OCI-LY3 (cell line): ENCODE measurements around the gene GRIK2.

Source experiments
- H2AFZ ChIP-seq: fragments of 200-600, 300-600 bp; shearing (Covaris generic); 2 replicates; pipeline ENCODE4 v1.6.0; 2014; ENCODE audit warnings: antibody characterized with exemption, low read depth, low read length
- H3K27ac ChIP-seq: fragments of 200-600, 300-600 bp; sonication (generic); 2 replicates; pipeline ENCODE4 v1.5.1; 2014; ENCODE audit warnings: mild to moderate bottlenecking, low read length, moderate library complexity, mixed read lengths
- H3K27me3 ChIP-seq: fragments of 200-600, 300-600 bp; sonication (generic); 2 replicates; pipeline ENCODE4 v1.6.1; 2014; ENCODE audit warnings: low read depth, low read length, mixed read lengths
- H3K36me3 ChIP-seq: fragments of 200-600, 300-600 bp; sonication (generic); replicated peaks from 2 replicates; pipeline ENCODE3; 2014; ENCODE audit warnings: low read depth, low read length, mixed read lengths
- H3K4me1 ChIP-seq: fragments of 300-600, 200-600 bp; sonication (generic); 2 replicates; pipeline ENCODE4 v1.6.1; 2014; ENCODE audit warnings: low read length, mixed read lengths
- H3K4me2 ChIP-seq: fragments of 200-600, 300-600 bp; sonication (generic); 2 replicates; pipeline ENCODE4 v1.6.1; 2014; ENCODE audit warnings: low read length, mixed read lengths
- H3K4me3 ChIP-seq: fragments of 300-600, 200-600 bp; sonication (generic); 2 replicates; pipeline ENCODE4 v1.5.1; 2014; ENCODE audit warnings: antibody characterized with exemption, mild to moderate bottlenecking, low read length, moderate library complexity
- H3K79me2 ChIP-seq: fragments of 300-600, 200-600 bp; shearing (Covaris generic); 2 replicates; pipeline ENCODE4 v1.6.1; 2014; ENCODE audit warnings: mild to moderate bottlenecking, low read length, mixed read lengths
- H3K9ac ChIP-seq: fragments of 300-600, 200-600 bp; shearing (Covaris generic); 2 replicates; pipeline ENCODE4 v1.6.0; 2014; ENCODE audit warnings: mild to moderate bottlenecking, low read length, moderate library complexity
- H3K9me3 ChIP-seq: fragments of 200-600, 300-600 bp; shearing (Covaris generic); 2 replicates; pipeline ENCODE4 v1.6.1; 2014; ENCODE audit warnings: low read length, mixed read lengths; ENCODE audit not compliant: insufficient read depth
- H4K20me1 ChIP-seq: fragments of 200-600, 300-600 bp; sonication (generic); 2 replicates; pipeline ENCODE4 v1.6.1; 2016; ENCODE audit warnings: low read length, mixed read lengths; ENCODE audit not compliant: insufficient read depth
- CTCF ChIP-seq: fragments of 200-600, 300-600 bp; sonication (generic); IDR thresholded peaks from 2 replicates; pipeline ENCODE4 v1.5.1; 2014; ENCODE audit warnings: antibody characterized with exemption, low read length, low read depth
- EZH2phosphoT487 ChIP-seq: fragments of 200-600 bp; shearing (Covaris generic); IDR thresholded peaks from 2 replicates; pipeline ENCODE4 v1.6.1; 2018; ENCODE audit warnings: antibody characterized with exemption, mixed run types, low read depth

The GRIK2 gene

GRCh38 chr6:101803136-101803535 lies 409.6 kb downstream of the GRIK2 start:
- no peaks in the 10 kb centered on the region for H4K20me1 ChIP-seq
- no peaks in the 10 kb centered on the region for H3K36me3 ChIP-seq
- H2AFZ ChIP-seq: no peak overlapping the region; the same call in 1 of the 2 replicates
- TF ChIP-seq EZH2phosphoT487 (no peak), CTCF (no peak)
- no peak overlapping the region for H3K27ac ChIP-seq
- no peak overlapping the region for H3K4me3 ChIP-seq
- H3K27me3 ChIP-seq: no peaks in the 10 kb centered on the region
- no peaks in the 10 kb centered on the region for H3K79me2 ChIP-seq
- no peaks in the 10 kb centered on the region for H3K9me3 ChIP-seq
- no peak overlapping the region for H3K4me2 ChIP-seq
- H3K9ac ChIP-seq: no peak overlapping the region
- peaks cover 22% of the 10 kb centered on the region for H3K4me1 ChIP-seq

- Histone ChIP-seq H3K27me3 (no peaks in the 10 kb centered on the region), H3K4me3 (no peak overlapping the region), H3K4me1 (peaks cover 12% of the 10 kb centered on the region), H3K36me3 (no peaks in the 10 kb centered on the region), H2AFZ (no peak overlapping the region), H3K27ac (no peak overlapping the region), H3K9ac (no peak overlapping the region), H3K4me2 (no peak overlapping the region), H3K79me2 (no peaks in the 10 kb centered on the region), H4K20me1 (no peaks in the 10 kb centered on the region), H3K9me3 (no peaks in the 10 kb centered on the region)
- no peak for TF ChIP-seq EZH2phosphoT487
- TF ChIP-seq CTCF: no peak
Observed at GRCh38 chr6:101806241-101806640, 412.7 kb downstream of the GRIK2 start.

GRCh38 chr6:101811108-101811507 lies 417.6 kb downstream of the GRIK2 start:
- H3K9me3 ChIP-seq: no peaks in the 10 kb centered on the region
- H3K9ac ChIP-seq: no peak overlapping the region
- H3K27ac ChIP-seq: no peak overlapping the region
- TF ChIP-seq CTCF: no peak
- TF ChIP-seq EZH2phosphoT487: no peak
- no peak overlapping the region for H2AFZ ChIP-seq
- H3K4me2 ChIP-seq: no peak overlapping the region
- no peaks in the 10 kb centered on the region for H3K36me3 ChIP-seq
- no peaks in the 10 kb centered on the region for H4K20me1 ChIP-seq
- no peaks in the 10 kb centered on the region for H3K27me3 ChIP-seq
- H3K4me1 ChIP-seq: peaks cover 3% of the 10 kb centered on the region; the same call in 1 of the 2 replicates
- H3K4me3 ChIP-seq: no peak overlapping the region
- no peaks in the 10 kb centered on the region for H3K79me2 ChIP-seq

- no peaks in the 10 kb centered on the region for H4K20me1 ChIP-seq
- TF ChIP-seq CTCF: no peak
- no peak for TF ChIP-seq EZH2phosphoT487
Observed at GRCh38 chr6:101816716-101817115, 423.2 kb downstream of the GRIK2 start.

More at GRCh38 chr6:101816716-101817115, 423.2 kb downstream of the GRIK2 start:
- no peaks in the 10 kb centered on the region for H3K36me3 ChIP-seq
- H3K4me2 ChIP-seq: no peak overlapping the region
- H3K9ac ChIP-seq: no peak overlapping the region
- H3K27ac ChIP-seq: no peak overlapping the region
- no peak overlapping the region for H3K4me3 ChIP-seq
- no peaks in the 10 kb centered on the region for H3K4me1 ChIP-seq
- H3K79me2 ChIP-seq: no peaks in the 10 kb centered on the region
- H3K9me3 ChIP-seq: no peaks in the 10 kb centered on the region
- H2AFZ ChIP-seq: no peak overlapping the region
- no peaks in the 10 kb centered on the region for H3K27me3 ChIP-seq
